HEK293 (cell line): ENCODE measurements around the gene SFXN2.

Experiments used
- CTCF ChIA-PET: fragments of 350-600 bp; formaldehyde crosslinking; extraction: SDS; loops from one replicate; lab custom pipeline; 2021; ENCODE audit warnings: antibody characterized with exemption; lab: Yijun Ruan, JAX
- POLR2A ChIA-PET: fragments of 300-600 bp; formaldehyde crosslinking; extraction: SDS; loops from one replicate; lab custom pipeline; 2020; ENCODE audit warnings: antibody characterized with exemption, inconsistent platforms; lab: Yijun Ruan, JAX
- H3K27ac ChIP-seq: fragments of 200-500 bp; sonication (Bioruptor generic); 2 replicates; pipeline ENCODE4 v1.5.1; 2014; ENCODE audit warnings: low read depth, low read length, control low read depth, inconsistent platforms; ENCODE audit errors: extremely low read depth
- H3K36me3 ChIP-seq, 2 experiments: fragments of 200-500 bp in 1 of 2; sonication (Bioruptor generic) in 1 of 2; 1 replicate in 1 of 2; 2 replicates in 1 of 2; pipeline ENCODE4 v1.5.1; 2014 to 2017; ENCODE audit warnings: inconsistent platforms in 2 of 2, low read length in 2 of 2; ENCODE audit not compliant: control insufficient read depth in 2 of 2, insufficient read depth in 1 of 2
- H3K4me1 ChIP-seq: fragments of 200-500 bp; sonication (Bioruptor generic); 2 replicates; pipeline ENCODE4 v1.5.1; 2014; ENCODE audit warnings: mild to moderate bottlenecking, low read length, inconsistent platforms; ENCODE audit not compliant: control insufficient read depth, insufficient read depth
- H3K4me3 ChIP-seq: 2 replicates; pipeline ENCODE4 v1.5.1; 2011; ENCODE audit warnings: low read depth, mild to moderate bottlenecking, control low read depth, low read length, moderate library complexity
- H3K9me3 ChIP-seq: fragments of 200-500 bp; sonication (Bioruptor generic); 2 replicates; pipeline ENCODE4 v1.5.1; 2014; ENCODE audit warnings: low read depth, low read length, inconsistent platforms; ENCODE audit not compliant: control insufficient read depth, insufficient read depth
- ELK4 ChIP-seq: IDR thresholded peaks from 2 replicates; pipeline ENCODE4 v1.6.1; 2011; ENCODE audit warnings: mild to moderate bottlenecking, low read depth, low read length, borderline replicate concordance
- IKZF3 ChIP-seq: fragments of 450-650 bp; IDR thresholded peaks from 2 replicates; pipeline ENCODE4 v1.5.0; 2018; ENCODE audit warnings: missing biosample characterization, mild to moderate bottlenecking, missing genetic modification characterization, moderate library complexity
- KLF9 ChIP-seq: fragments of 450-650 bp; formaldehyde crosslinking; IDR thresholded peaks from 2 replicates; pipeline ENCODE4 v1.5.1; 2016; ENCODE audit warnings: missing biosample characterization, missing genetic modification characterization, low read depth
- OVOL3 ChIP-seq: fragments of 450-650 bp; formaldehyde crosslinking; IDR thresholded peaks from 2 replicates; pipeline ENCODE4 v1.5.1; 2016; ENCODE audit warnings: missing biosample characterization, missing genetic modification characterization
- PATZ1 ChIP-seq: fragments of 450-650 bp; formaldehyde crosslinking; IDR thresholded peaks from 2 replicates; pipeline ENCODE4 v1.5.1; 2016; ENCODE audit warnings: missing biosample characterization, missing genetic modification characterization
- SP7 ChIP-seq: fragments of 450-650 bp; formaldehyde crosslinking; IDR thresholded peaks from 2 replicates; pipeline ENCODE4 v1.5.1; 2016; ENCODE audit warnings: missing biosample characterization, missing genetic modification characterization
- ZBTB1 ChIP-seq: fragments of 450-650 bp; formaldehyde crosslinking; IDR thresholded peaks from 2 replicates; pipeline ENCODE4 v1.5.1; 2016; ENCODE audit warnings: missing biosample characterization, missing genetic modification characterization
- ZFP37 ChIP-seq: fragments of 450-650 bp; formaldehyde crosslinking; IDR thresholded peaks from 2 replicates; pipeline ENCODE4 v1.5.1; 2016; ENCODE audit warnings: missing biosample characterization, missing genetic modification characterization
- ZFP41 ChIP-seq: fragments of 450-650 bp; formaldehyde crosslinking; IDR thresholded peaks from 2 replicates; pipeline ENCODE4 v1.5.1; 2016; ENCODE audit warnings: missing biosample characterization, missing genetic modification characterization, borderline replicate concordance
- ZIC2 ChIP-seq: fragments of 450-650 bp; formaldehyde crosslinking; IDR thresholded peaks from 2 replicates; pipeline ENCODE4 v1.5.1; 2016; ENCODE audit warnings: missing biosample characterization, missing genetic modification characterization
- ZNF114 ChIP-seq: fragments of 450-650 bp; formaldehyde crosslinking; IDR thresholded peaks from 2 replicates; pipeline ENCODE4 v1.5.0; 2017; ENCODE audit warnings: missing biosample characterization, missing genetic modification characterization
- ZNF148 ChIP-seq: fragments of 450-650 bp; formaldehyde crosslinking; IDR thresholded peaks from 2 replicates; pipeline ENCODE4 v1.5.0; 2017; ENCODE audit warnings: missing biosample characterization, missing genetic modification characterization, borderline replicate concordance
- ZNF175 ChIP-seq: fragments of 450-650 bp; formaldehyde crosslinking; IDR thresholded peaks from 2 replicates; pipeline ENCODE4 v1.5.1; 2016; ENCODE audit warnings: missing biosample characterization, missing genetic modification characterization
- ZNF221 ChIP-seq: fragments of 450-650 bp; formaldehyde crosslinking; IDR thresholded peaks from 2 replicates; pipeline ENCODE4 v1.5.1; 2017; ENCODE audit warnings: missing biosample characterization, missing genetic modification characterization, borderline replicate concordance
- ZNF26 ChIP-seq: fragments of 450-650 bp; formaldehyde crosslinking; IDR thresholded peaks from 2 replicates; pipeline ENCODE4 v1.5.1; 2016; ENCODE audit warnings: missing biosample characterization, missing genetic modification characterization
- ZNF433 ChIP-seq: fragments of 450-650 bp; formaldehyde crosslinking; IDR thresholded peaks from 2 replicates; pipeline ENCODE4 v1.5.1; 2016; ENCODE audit warnings: missing biosample characterization, missing genetic modification characterization, low read depth
- ZNF449 ChIP-seq: fragments of 450-650 bp; formaldehyde crosslinking; IDR thresholded peaks from 2 replicates; pipeline ENCODE4 v1.5.1; 2017; ENCODE audit warnings: missing biosample characterization, mild to moderate bottlenecking, missing genetic modification characterization, moderate library complexity
- ZNF514 ChIP-seq: fragments of 450-650 bp; formaldehyde crosslinking; IDR thresholded peaks from 2 replicates; pipeline ENCODE4 v1.5.1; 2016; ENCODE audit warnings: missing biosample characterization, missing genetic modification characterization
- ZNF560 ChIP-seq: fragments of 450-650 bp; formaldehyde crosslinking; IDR thresholded peaks from 2 replicates; pipeline ENCODE4 v1.5.1; 2017; ENCODE audit warnings: missing biosample characterization, missing genetic modification characterization, borderline replicate concordance
- ZNF571 ChIP-seq: fragments of 450-650 bp; formaldehyde crosslinking; IDR thresholded peaks from 2 replicates; pipeline ENCODE4 v1.5.0; 2017; ENCODE audit warnings: missing biosample characterization, missing genetic modification characterization
- ZNF585B ChIP-seq: fragments of 450-650 bp; formaldehyde crosslinking; IDR thresholded peaks from 2 replicates; pipeline ENCODE4 v1.5.1; 2016; ENCODE audit warnings: missing biosample characterization, missing genetic modification characterization
- ZNF600 ChIP-seq: fragments of 450-650 bp; formaldehyde crosslinking; IDR thresholded peaks from 2 replicates; pipeline ENCODE4 v1.5.1; 2016; ENCODE audit warnings: missing biosample characterization, missing genetic modification characterization
- ZNF785 ChIP-seq: fragments of 450-650 bp; formaldehyde crosslinking; IDR thresholded peaks from 2 replicates; pipeline ENCODE4 v1.5.1; 2016; ENCODE audit warnings: missing biosample characterization, missing genetic modification characterization
- ZSCAN16 ChIP-seq: fragments of 450-650 bp; formaldehyde crosslinking; IDR thresholded peaks from 2 replicates; pipeline ENCODE4 v1.5.1; 2016; ENCODE audit warnings: missing biosample characterization, missing genetic modification characterization

The SFXN2 gene

GRCh38 chr10:102682416-102682815 is 32.0 kb upstream of the SFXN2 start:
- peaks cover 0 to 31% of the 10 kb centered on the region in 2 experiments; a peak in 2 of 3 replicates for H3K36me3 ChIP-seq
- H3K4me1 ChIP-seq = peaks cover 4% of the 10 kb centered on the region
- TF ChIP-seq ZNF585B (tag by site-specific recombination) (no peak), KLF9 (tag by site-specific recombination) (no peak), ZNF114 (tag by site-specific recombination) (no peak), ZNF560 (tag by site-specific recombination) (no peak)
- CTCF ChIA-PET = interaction anchor here (0.7 kb wide), 1 partner anchor 12 kb away, joined by 4 read pairs; no protein-coding TSS in a partner anchor
- no peaks in the 10 kb centered on the region for H3K9me3 ChIP-seq
- POLR2A ChIA-PET = no interaction called here
- no peak overlapping the region for H3K27ac ChIP-seq
- H3K4me3 ChIP-seq = no peak overlapping the region

GRCh38 chr10:102682981-102683380 is 31.5 kb upstream of the SFXN2 start:
- H3K27ac ChIP-seq = no peak overlapping the region
- H3K9me3 ChIP-seq = no peaks in the 10 kb centered on the region
- H3K4me1 ChIP-seq = peaks cover 4% of the 10 kb centered on the region
- TF ChIP-seq ZNF148 (tag by site-specific recombination) = no peak
- no peak for TF ChIP-seq ZNF600
- no peak for TF ChIP-seq ZNF221 (tag by site-specific recombination)
- TF ChIP-seq ZFP41 (tag by site-specific recombination) = no peak
- TF ChIP-seq ZBTB1 (tag by site-specific recombination) = no peak
- TF ChIP-seq ZIC2 (tag by site-specific recombination) = no peak
- TF ChIP-seq IKZF3 (tag by site-specific recombination) = no peak
- TF ChIP-seq ZNF175 (tag by site-specific recombination) = no peak
- TF ChIP-seq SP7 (tag by site-specific recombination) = no peak
- CTCF ChIA-PET = interaction anchor here (0.5 to 1.0 kb wide), 3 partner anchors 13 to 387 kb away, joined by 3 to 4 read pairs (median 4); no protein-coding TSS in a partner anchor
- no peak overlapping the region for H3K4me3 ChIP-seq
- peaks cover 0 to 35% of the 10 kb centered on the region in 2 experiments; a peak in 2 of 3 replicates for H3K36me3 ChIP-seq
- POLR2A ChIA-PET = interaction anchor here (1.6 kb wide), 1 partner anchor 31 kb away, joined by 3 read pairs; the partner anchor contains the start of gene ARL3

- Histone ChIP-seq H3K4me3 (no peak overlapping the region), H3K27ac (no peak overlapping the region), H3K36me3 (peaks cover 0 to 35% of the 10 kb centered on the region in 2 experiments; a peak in 2 of 3 replicates), H3K4me1 (no peaks in the 10 kb centered on the region; the same call in 1 of the 2 replicates), H3K9me3 (no peaks in the 10 kb centered on the region)
- ChIA-PET POLR2A (interaction anchor here (1.6 kb wide), 1 partner anchor 30 kb away, joined by 3 read pairs; the partner anchor contains the start of gene ARL3), CTCF (interaction anchor here (1.0 kb wide), 1 partner anchor 182 kb away, joined by 4 read pairs; no protein-coding TSS in a partner anchor)
- TF ChIP-seq ZNF571 (tag by site-specific recombination) (no peak), ZNF449 (tag by site-specific recombination) (no peak), ZNF785 (tag by site-specific recombination) (no peak), ZNF26 (tag by site-specific recombination) (no peak), ZNF433 (tag by site-specific recombination) (no peak), ZFP37 (tag by site-specific recombination) (no peak), ZNF514 (tag by site-specific recombination) (no peak), ELK4 (no peak), OVOL3 (no peak), PATZ1 (tag by site-specific recombination) (no peak), ZSCAN16 (tag by site-specific recombination) (no peak)
These were observed 30.7 kb upstream of the SFXN2 start for GRCh38 chr10:102683736-102684135.
